D721Med (cell line): ENCODE data around the gene VASP.

Experiments used
- DNase-seq: peaks from one replicate; pipeline ENCODE4 v3.0.0; 2011; ENCODE audit warnings: low spot score; ENCODE audit not compliant: insufficient read length
- FAIRE-seq: peaks from 2 replicates; lab custom pipeline; 2011; peaks lifted over from hg19 to GRCh38; lab: Jason Lieb, UNC
- CTCF ChIP-seq: IDR thresholded peaks from 2 replicates; pipeline ENCODE4 v1.5.1; 2012; ENCODE audit warnings: mild to moderate bottlenecking, control low read depth; ENCODE audit not compliant: insufficient read depth; ENCODE audit errors: missing control alignments

Gene VASP

GRCh38 chr19:45498411-45499195 is 8.7 kb upstream of the VASP start, which contains the start of gene PPM1N:
Gene PPM1N, plus strand, starts transcription at chr19:45498443. Its CDS starts 30 bp downstream, at chr19:45498473.
- TF ChIP-seq CTCF: no peak
- peak; percentile 53 for DNase-seq
- FAIRE-seq: no peak

GRCh38 chr19:45499196-45500180 is 7.8 kb upstream of the VASP start:
- FAIRE-seq (peak; percentile 44), DNase-seq (peak; percentile 84)
- TF ChIP-seq CTCF: no peak

GRCh38 chr19:45500918-45501729 is 6.2 kb upstream of the VASP start:
- DNase-seq (no peak), FAIRE-seq (no peak)
- no peak for TF ChIP-seq CTCF

- no peak for TF ChIP-seq CTCF
- DNase-seq: no peak
- FAIRE-seq: no peak
These were observed 5.6 kb upstream of the VASP start for GRCh38 chr19:45501730-45502014.

GRCh38 chr19:45502111-45502510 is 5.2 kb upstream of the VASP start:
- no peak for TF ChIP-seq CTCF
- FAIRE-seq (no peak), DNase-seq (no peak)

- TF ChIP-seq CTCF: no peak
- DNase-seq (no peak), FAIRE-seq (no peak)
These were observed 3.4 kb upstream of the VASP start for GRCh38 chr19:45503909-45504308.
